Neural crest cell (in vitro differentiated cells): ENCODE results near the gene VASN. TPM values are rescaled to one million over a fixed set of nuclear protein-coding genes. Genes with fewer than 3 reads are reported as not detected.

Experiments used
- DNase-seq: peaks from one replicate; pipeline ENCODE4 v3.0.0; 2021; ENCODE audit warnings: low read depth, mixed read lengths, low spot score
- H3K27ac Mint-ChIP-seq: one replicate; pipeline ENCODE4 v1.8.0; 2021; ENCODE audit warnings: mild to moderate bottlenecking, mixed read lengths; ENCODE audit not compliant: unreplicated experiment
- H3K27me3 Mint-ChIP-seq: 2 replicates; pipeline ENCODE4 v1.8.0; 2021; ENCODE audit warnings: low read depth, mild to moderate bottlenecking, mixed read lengths
- H3K36me3 Mint-ChIP-seq: 2 replicates; pipeline ENCODE4 v1.8.0; 2021; ENCODE audit warnings: low read depth, mild to moderate bottlenecking, mixed read lengths
- H3K4me1 Mint-ChIP-seq: 2 replicates; pipeline ENCODE4 v1.8.0; 2021; ENCODE audit warnings: mixed read lengths
- H3K4me3 Mint-ChIP-seq: one replicate; pipeline ENCODE4 v1.8.0; 2021; ENCODE audit warnings: mild to moderate bottlenecking, mixed read lengths
- H3K9me3 Mint-ChIP-seq: 2 replicates; pipeline ENCODE4 v1.8.0; 2021; ENCODE audit warnings: mixed read lengths
- total RNA-seq: library from RNA; stranded (reverse); gene quantifications from 2 replicates; pipeline ENCODE4 v1.2.1, GENCODE V29; 2021
- TF ChIP-seq, protein P1 (sequence below): fragments of 200-600 bp; sonication (generic); conservative IDR thresholded peaks from 2 replicates; pipeline ENCODE4 v1.5.0; 2021; ENCODE audit warnings: antibody characterized with exemption, mild to moderate bottlenecking

Gene VASN
- total RNA-seq, 1 donor from 2014 or later, result 1.2 TPM

DNA sequence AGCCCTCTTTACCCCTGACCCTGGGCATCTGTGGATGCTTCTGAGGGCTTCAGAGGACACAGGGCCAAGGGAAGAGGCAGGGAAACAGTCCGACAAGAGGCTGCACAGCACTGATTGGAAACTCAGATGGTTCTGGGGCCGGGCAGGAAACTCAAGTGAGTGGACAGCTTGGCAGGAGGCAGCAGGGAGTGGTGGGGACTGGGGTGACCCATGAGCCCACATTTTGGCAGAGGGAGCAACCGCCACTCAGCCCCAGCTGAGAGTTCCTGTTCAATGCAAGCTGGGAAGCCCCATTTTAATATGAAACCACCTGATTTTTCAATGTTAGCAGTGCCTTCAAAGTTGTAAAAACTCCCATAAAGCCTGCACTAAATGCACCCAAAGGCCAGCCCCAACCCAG is 1.5 kb upstream of the VASN start:
- peaks cover 11% of the 10 kb centered on the region for H3K27me3 Mint-ChIP-seq
- H3K9me3 Mint-ChIP-seq, result no peaks in the 10 kb centered on the region
- H3K36me3 Mint-ChIP-seq, result no peaks in the 10 kb centered on the region
- H3K27ac Mint-ChIP-seq, result no peak overlapping the region
- no peak overlapping the region for H3K4me3 Mint-ChIP-seq
- TF ChIP-seq, protein P1, sequence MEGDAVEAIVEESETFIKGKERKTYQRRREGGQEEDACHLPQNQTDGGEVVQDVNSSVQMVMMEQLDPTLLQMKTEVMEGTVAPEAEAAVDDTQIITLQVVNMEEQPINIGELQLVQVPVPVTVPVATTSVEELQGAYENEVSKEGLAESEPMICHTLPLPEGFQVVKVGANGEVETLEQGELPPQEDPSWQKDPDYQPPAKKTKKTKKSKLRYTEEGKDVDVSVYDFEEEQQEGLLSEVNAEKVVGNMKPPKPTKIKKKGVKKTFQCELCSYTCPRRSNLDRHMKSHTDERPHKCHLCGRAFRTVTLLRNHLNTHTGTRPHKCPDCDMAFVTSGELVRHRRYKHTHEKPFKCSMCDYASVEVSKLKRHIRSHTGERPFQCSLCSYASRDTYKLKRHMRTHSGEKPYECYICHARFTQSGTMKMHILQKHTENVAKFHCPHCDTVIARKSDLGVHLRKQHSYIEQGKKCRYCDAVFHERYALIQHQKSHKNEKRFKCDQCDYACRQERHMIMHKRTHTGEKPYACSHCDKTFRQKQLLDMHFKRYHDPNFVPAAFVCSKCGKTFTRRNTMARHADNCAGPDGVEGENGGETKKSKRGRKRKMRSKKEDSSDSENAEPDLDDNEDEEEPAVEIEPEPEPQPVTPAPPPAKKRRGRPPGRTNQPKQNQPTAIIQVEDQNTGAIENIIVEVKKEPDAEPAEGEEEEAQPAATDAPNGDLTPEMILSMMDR, result no peak
- peaks cover 5% of the 10 kb centered on the region for H3K4me1 Mint-ChIP-seq
- DNase-seq, result no peak

DNA sequence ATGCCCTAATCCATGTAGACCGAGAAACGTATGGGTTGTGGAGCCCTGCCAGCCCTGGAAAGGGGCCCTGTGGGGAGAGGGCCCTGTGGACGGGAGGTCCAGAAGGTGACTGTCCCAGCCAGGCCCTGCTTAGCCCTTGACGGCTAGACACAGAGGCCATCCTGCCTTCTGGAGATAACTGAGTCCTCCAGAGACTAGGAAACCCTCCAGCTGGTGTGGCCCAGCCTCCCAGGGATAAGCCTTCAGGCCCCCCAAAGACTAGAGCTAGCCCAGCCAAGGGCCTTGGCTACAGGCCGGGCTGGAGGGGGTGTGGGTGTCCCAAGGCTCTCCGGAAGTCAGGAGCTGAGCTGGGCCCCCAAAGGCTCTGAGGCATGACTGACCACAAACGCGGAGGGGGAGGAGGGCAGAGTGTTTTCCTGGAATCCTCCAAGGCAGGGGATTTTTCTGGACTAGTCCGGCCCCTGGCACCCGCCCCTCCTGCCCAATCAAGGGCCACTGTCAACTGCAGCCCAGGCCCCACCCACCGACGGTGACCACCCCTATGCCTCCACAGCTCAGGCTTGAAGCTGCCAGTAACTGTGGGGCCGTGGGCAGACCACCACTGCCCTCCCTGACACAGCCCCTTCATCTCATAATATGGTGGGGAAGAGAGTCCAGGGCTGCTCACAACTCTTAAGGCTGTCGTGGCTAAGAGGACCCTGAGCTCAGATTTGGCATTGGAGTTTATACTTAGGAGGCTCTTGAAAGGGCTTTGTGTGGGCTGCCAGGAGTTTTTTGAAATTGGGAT is 885 bp upstream of the VASN start:
- H3K9me3 Mint-ChIP-seq, result no peaks in the 10 kb centered on the region
- TF ChIP-seq, protein P1, result no peak
- H3K27me3 Mint-ChIP-seq, result peaks cover 11% of the 10 kb centered on the region
- no peaks in the 10 kb centered on the region for H3K36me3 Mint-ChIP-seq
- DNase-seq, result no peak
- H3K4me3 Mint-ChIP-seq, result peak overlapping the region; percentile 62
- H3K27ac Mint-ChIP-seq, result no peak overlapping the region
- H3K4me1 Mint-ChIP-seq, result peaks cover 5% of the 10 kb centered on the region

DNA sequence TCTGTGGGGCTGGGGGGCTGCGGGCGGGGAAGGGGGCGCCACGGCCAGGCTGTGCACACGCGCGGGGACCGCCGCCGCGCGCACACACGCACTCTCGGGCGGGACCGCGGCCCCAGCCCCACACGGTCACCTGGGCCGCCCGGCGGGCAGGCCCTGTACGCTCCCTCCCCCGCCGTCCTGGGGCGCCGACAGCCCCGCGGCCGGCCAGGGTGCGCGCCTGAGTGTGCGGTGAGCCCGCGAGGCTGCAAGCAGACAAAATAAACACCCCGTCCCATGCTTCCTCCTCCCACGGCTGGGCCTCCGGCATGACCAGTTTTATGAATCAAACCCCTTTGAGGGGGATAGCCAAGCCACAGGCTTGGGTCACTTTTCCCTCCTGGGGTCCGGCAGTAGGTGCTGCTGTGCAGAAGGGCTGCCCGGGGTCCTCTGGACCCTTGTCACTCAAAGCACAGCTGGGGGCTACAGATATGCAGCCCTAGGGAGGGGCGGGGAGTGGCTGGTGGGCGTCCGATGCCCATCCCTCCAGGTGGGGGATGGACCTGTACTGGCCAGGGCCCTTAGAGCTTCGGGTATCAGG is 441 bp downstream of the VASN start:
- H3K4me1 Mint-ChIP-seq, result peaks cover 5% of the 10 kb centered on the region
- no peaks in the 10 kb centered on the region for H3K36me3 Mint-ChIP-seq
- H3K27me3 Mint-ChIP-seq, result peaks cover 11% of the 10 kb centered on the region
- TF ChIP-seq, protein P1, result no peak
- H3K27ac Mint-ChIP-seq, result no peak overlapping the region
- peak overlapping the region; percentile 82 for H3K4me3 Mint-ChIP-seq
- no peak for DNase-seq
- no peaks in the 10 kb centered on the region for H3K9me3 Mint-ChIP-seq

DNA sequence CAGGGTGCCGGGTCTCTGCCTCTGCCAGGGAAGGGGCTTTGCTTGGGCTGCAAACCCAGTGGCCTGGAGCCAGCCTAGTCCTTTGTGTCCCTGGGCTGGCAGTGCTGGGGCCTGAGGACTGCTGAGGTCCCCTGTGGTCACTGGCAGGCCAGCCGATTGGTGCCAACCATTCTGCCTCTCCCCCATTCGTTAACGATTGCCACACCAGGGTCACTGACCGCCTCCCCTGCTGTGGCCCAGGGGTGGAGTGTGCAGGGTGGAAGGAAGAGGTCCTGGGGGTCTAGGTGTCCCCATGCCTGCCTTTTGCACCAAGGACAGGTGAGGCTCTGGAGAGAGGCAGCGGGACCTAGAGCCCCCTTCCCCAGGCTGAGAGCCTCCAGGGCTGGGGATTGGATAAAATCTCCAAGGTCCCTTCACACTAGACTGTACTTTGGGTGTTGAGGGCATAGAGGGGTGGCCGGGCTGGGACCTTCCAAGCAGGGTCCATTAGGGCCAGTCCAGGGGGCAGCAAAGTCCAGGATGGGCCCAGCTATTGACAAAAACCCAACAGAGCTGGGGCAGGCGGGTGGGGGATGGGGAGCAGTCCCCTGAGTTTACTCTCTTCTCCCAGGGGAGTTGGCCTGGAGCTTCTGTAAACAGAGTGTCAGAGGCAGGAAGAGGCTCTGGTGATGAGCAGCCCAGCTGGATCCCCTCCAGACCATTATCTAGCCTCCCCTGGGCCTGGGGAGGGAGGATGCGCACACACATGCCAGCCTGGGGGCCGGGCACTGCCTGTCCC is 1.1 kb downstream of the VASN start:
- TF ChIP-seq, protein P1, result no peak
- H3K9me3 Mint-ChIP-seq, result no peaks in the 10 kb centered on the region
- H3K4me1 Mint-ChIP-seq, result peaks cover 5% of the 10 kb centered on the region
- H3K36me3 Mint-ChIP-seq, result no peaks in the 10 kb centered on the region
- no peak overlapping the region for H3K27ac Mint-ChIP-seq
- no peak for DNase-seq
- H3K4me3 Mint-ChIP-seq, result no peak overlapping the region
- H3K27me3 Mint-ChIP-seq, result peaks cover 11% of the 10 kb centered on the region

DNA sequence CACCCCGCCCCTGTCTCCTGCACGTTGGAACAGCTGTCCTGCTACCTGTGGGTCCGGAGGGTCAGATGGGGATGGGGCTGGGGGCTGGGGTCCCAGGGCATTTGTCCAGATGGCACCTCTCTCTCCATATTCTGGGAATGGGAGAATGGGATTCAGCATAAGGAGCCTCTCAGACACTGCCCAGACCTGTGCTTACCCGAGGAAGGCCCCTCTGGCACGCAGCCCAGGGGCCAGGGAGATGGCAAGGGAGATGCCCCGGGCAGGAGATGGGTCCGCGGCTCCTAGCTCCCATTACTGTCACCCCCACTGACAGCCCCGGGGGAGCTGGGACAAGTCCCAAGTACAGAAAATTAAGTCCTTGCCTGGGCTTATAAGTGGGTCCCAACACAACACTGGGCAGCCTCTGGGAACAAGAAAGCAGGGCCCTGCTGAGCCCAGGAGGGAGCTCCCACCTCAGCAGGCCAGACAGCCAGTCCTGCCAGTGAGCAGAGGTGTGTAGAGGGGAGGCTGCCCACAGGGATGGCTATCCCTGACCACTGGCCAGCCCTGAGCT is 1.8 kb downstream of the VASN start:
- Mint-ChIP-seq H3K27ac (no peak overlapping the region), H3K27me3 (peaks cover 11% of the 10 kb centered on the region), H3K4me1 (peaks cover 8% of the 10 kb centered on the region), H3K36me3 (no peaks in the 10 kb centered on the region), H3K4me3 (no peak overlapping the region), H3K9me3 (no peaks in the 10 kb centered on the region)
- TF ChIP-seq, protein P1, result no peak
- DNase-seq, result no peak
